BLaER1 treated with 17β-estradiol and CSF1 and Interleukin-3, amounts not matched to agents 10 nM and 100 nM (cell line): ENCODE data around the gene IZUMO1.
"Not testable (repeated sequence)": the region's sequence is repeated elsewhere in the genome, so short reads cannot be mapped to it uniquely, and the experiment has no call there.

Source experiments
- H3K27ac ChIP-seq, 11 experiments: shearing (Covaris generic); formaldehyde crosslinking; 2 replicates each; pipeline ENCODE4 v1.8.1; 2022
- H3K27me3 ChIP-seq, 11 experiments: shearing (Covaris generic); formaldehyde crosslinking; 2 replicates each; pipeline ENCODE4 v1.8.1; 2022
- H3K36me3 ChIP-seq, 11 experiments: shearing (Covaris generic); formaldehyde crosslinking; 2 replicates each; pipeline ENCODE4 v1.8.1; 2022
- H3K4me1 ChIP-seq, 10 experiments: shearing (Covaris generic); formaldehyde crosslinking; 2 replicates each; pipeline ENCODE4 v1.8.1; 2022
- H3K4me2 ChIP-seq, 11 experiments: shearing (Covaris generic); formaldehyde crosslinking; 2 replicates each; pipeline ENCODE4 v1.8.1; 2022
- H3K4me3 ChIP-seq, 10 experiments: shearing (Covaris generic); formaldehyde crosslinking; 2 replicates each; pipeline ENCODE4 v1.8.1; 2022
- H3K9ac ChIP-seq, 11 experiments: shearing (Covaris generic); formaldehyde crosslinking; 2 replicates each; pipeline ENCODE4 v1.8.1; 2022
- H3K9me3 ChIP-seq, 11 experiments: shearing (Covaris generic); formaldehyde crosslinking; replicated peaks in 1 of 11; 2 replicates each; pipeline ENCODE4 v1.8.1; 2022
- H4K20me1 ChIP-seq, 11 experiments: shearing (Covaris generic); formaldehyde crosslinking; 2 replicates each; pipeline ENCODE4 v1.8.1; 2022
- Cebpa-rat ChIP-seq, 11 experiments: shearing (Covaris generic); IDR thresholded peaks; 2 replicates each; pipeline ENCODE4 v1.8.1; 2022

Gene IZUMO1

DNA sequence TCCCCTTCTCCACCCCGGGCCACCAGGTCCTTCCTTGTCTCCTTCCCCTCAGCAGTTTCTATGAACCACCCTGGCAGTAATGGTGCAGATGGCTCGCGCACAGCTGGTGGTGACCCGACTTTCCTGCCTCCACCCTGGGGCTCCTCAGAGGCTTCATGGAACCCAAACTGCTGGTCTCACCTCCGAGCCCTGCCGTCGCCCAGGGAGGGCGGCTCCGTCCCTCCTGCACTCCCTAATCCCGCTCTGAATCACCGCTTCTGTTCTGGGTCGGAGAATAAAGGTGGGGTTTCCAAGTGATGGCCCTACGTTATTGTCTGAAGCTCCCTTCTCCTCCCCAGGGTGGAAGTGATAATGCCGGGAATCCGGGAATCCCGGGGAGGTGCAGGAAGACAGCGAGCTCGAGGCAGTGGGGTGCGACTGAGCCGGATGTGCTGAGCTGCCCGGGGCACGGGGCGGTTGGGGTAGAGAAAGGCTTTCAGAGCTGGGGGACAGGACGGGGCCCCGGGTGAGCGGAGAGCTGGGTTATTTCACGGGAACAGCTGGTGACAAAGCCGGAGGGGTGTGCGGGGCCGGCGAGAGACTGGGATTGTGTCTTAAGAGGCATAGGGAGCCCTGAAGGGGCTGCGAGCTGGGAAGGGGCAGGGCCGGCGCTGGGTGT is 50.2 kb downstream of the IZUMO1 start:
- Histone ChIP-seq H3K4me1 (peaks cover 29 to 38% (median 34%) of the 10 kb centered on the region in 10 experiments), H3K4me2 (peak overlapping the region; percentile 84 to 98 (median 96)), H3K4me3 (peak overlapping the region; percentile 39 to 68 (median 54)), H3K36me3 (peaks cover 0 to 10% (median 3%) of the 10 kb centered on the region in 11 experiments; a peak in 10 of 22 replicates), H3K27me3 (peaks cover 0 to 3% (median 0%) of the 10 kb centered on the region in 11 experiments; a peak in 1 of 22 replicates), H3K9ac (peak overlapping the region; percentile 46 to 79 (median 72)), H3K27ac (peak overlapping the region in 10 of 11 experiments; percentile 49 to 80 (median 68); a peak in 20 of 22 replicates), H3K9me3 (no peaks in the 10 kb centered on the region), H4K20me1 (no peaks in the 10 kb centered on the region)
- TF ChIP-seq Cebpa-rat (IDR thresholded peaks at IDR 0.05), result no peak

GRCh38 chr19:48695743-48696352 is 50.9 kb downstream of the IZUMO1 start, which contains the start of gene FUT2:
FUT2 (plus strand) TSS chr19:48695971; CDS start chr19:48702957, 6,986 bp downstream.
- peaks cover 0 to 3% (median 0%) of the 10 kb centered on the region in 11 experiments; a peak in 1 of 22 replicates for H3K27me3 ChIP-seq
- H3K9me3 ChIP-seq, result no peaks in the 10 kb centered on the region
- H3K4me3 ChIP-seq, result peak within 1 kb of the TSS; percentile 39 to 68 (median 54)
- no peaks in the 10 kb centered on the region for H4K20me1 ChIP-seq
- H3K27ac ChIP-seq, result peak within 1 kb of the TSS in 10 of 11 experiments; percentile 49 to 80 (median 68); a peak in 20 of 22 replicates
- peak within 1 kb of the TSS; percentile 84 to 98 (median 96) for H3K4me2 ChIP-seq
- peak within 1 kb of the TSS; percentile 46 to 79 (median 72) for H3K9ac ChIP-seq
- H3K4me1 ChIP-seq, result peaks cover 29 to 41% (median 34%) of the 10 kb centered on the region in 10 experiments
- no peak for TF ChIP-seq Cebpa-rat (IDR thresholded peaks at IDR 0.05)
- peaks cover 0 to 4% (median 0%) of the 10 kb centered on the region in 11 experiments; a peak in 2 of 22 replicates for H3K36me3 ChIP-seq

DNA sequence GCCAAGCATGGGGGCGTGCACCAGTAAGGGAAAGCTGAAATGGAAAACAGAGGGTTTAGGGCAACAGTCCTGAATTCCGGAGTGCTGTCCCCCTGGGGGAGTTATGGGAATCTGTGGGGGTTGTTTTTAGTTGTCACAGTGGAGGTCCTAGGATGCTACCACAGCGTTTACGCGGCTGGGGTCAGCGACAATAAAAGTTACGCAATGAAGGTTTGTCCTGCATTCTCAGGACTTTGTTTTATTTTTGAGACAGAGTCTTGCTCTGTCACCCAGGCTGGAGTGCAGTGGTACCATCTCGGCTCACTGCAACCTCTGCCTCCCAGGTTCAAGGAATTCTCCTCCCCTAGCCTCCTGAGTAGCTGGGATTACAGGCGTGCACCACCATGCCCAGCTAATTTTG is 53.1 kb downstream of the IZUMO1 start:
- not testable (repeated sequence) for H3K4me3 ChIP-seq, H3K4me2 ChIP-seq, H3K36me3 ChIP-seq, H3K9me3 ChIP-seq, H3K27ac ChIP-seq, H3K27me3 ChIP-seq, H3K9ac ChIP-seq, H4K20me1 ChIP-seq
- peaks cover 29 to 59% (median 52%) of the 10 kb centered on the region in 10 experiments for H3K4me1 ChIP-seq
- peak in 5 of 11 experiments; percentile 18 to 77 (median 43); a peak in 6 of 22 replicates for TF ChIP-seq Cebpa-rat (IDR thresholded peaks at IDR 0.05)
